ENCODE data around the gene ETFA.

The ETFA gene

GRCh38 chr15:76245072-76245610 lies 66.1 kb downstream of the ETFA start:
- ATAC-seq = no peak
- TF ChIP-seq POU6F1 (CRISPR knock-in tag; IDR thresholded peaks at IDR 0.05; ENCODE audit: borderline replicate concordance, low read depth) (no peak), PPARA (CRISPR knock-in tag; IDR thresholded peaks at IDR 0.05; ENCODE audit: borderline replicate concordance) (no peak), BACH2 (CRISPR knock-in tag; IDR thresholded peaks at IDR 0.05; ENCODE audit: borderline replicate concordance) (no peak), TCF4 (CRISPR knock-in tag; IDR thresholded peaks at IDR 0.05; ENCODE audit: borderline replicate concordance) (no peak), CSRNP3 (CRISPR knock-in tag; IDR thresholded peaks at IDR 0.05) (no peak), CREB5 (CRISPR knock-in tag; IDR thresholded peaks at IDR 0.05; ENCODE audit: low read depth) (no peak), SNAI2 (CRISPR knock-in tag; IDR thresholded peaks at IDR 0.05) (no peak), ZNF565 (CRISPR knock-in tag; conservative IDR thresholded peaks at IDR 0.05; ENCODE audit: low read depth) (no peak), ESRRG (CRISPR knock-in tag; IDR thresholded peaks at IDR 0.05) (no peak), ISL1 (CRISPR knock-in tag; IDR thresholded peaks at IDR 0.05) (no peak), ZNF70 (CRISPR knock-in tag; IDR thresholded peaks at IDR 0.05) (no peak), TSHZ2 (CRISPR knock-in tag; IDR thresholded peaks at IDR 0.05) (no peak), ZFP30 (CRISPR knock-in tag; IDR thresholded peaks at IDR 0.05) (no peak), PATZ1 (CRISPR knock-in tag; IDR thresholded peaks at IDR 0.05; ENCODE audit: borderline replicate concordance) (no peak), RARB (CRISPR knock-in tag; IDR thresholded peaks at IDR 0.05) (no peak), ZNF8 (CRISPR knock-in tag; IDR thresholded peaks at IDR 0.05) (no peak)

- ATAC-seq = no peak
- TF ChIP-seq PPARA (CRISPR knock-in tag; IDR thresholded peaks at IDR 0.05; ENCODE audit: borderline replicate concordance) (no peak), ISL1 (CRISPR knock-in tag; IDR thresholded peaks at IDR 0.05) (0 out of 2 replicates have a peak, but pooled peaks have one; percentile 12)
Measured at GRCh38 chr15:76239786-76240185, 71.5 kb downstream of the ETFA start.

- no peak for ATAC-seq
- TF ChIP-seq SNAI2 (CRISPR knock-in tag; IDR thresholded peaks at IDR 0.05) = no peak
Measured at GRCh38 chr15:76236350-76236749, 74.9 kb downstream of the ETFA start.

- TF ChIP-seq ZFP3 (CRISPR knock-in tag; IDR thresholded peaks at IDR 0.05) = no peak
- peak; percentile 94 for ATAC-seq
Measured at GRCh38 chr15:76235186-76235826, 76.0 kb downstream of the ETFA start.
